Forelimb muscle (tissue), 1 donor: ENCODE data around the gene SUSD6. TPM values are rescaled to one million over a fixed set of nuclear protein-coding genes. Genes with fewer than 3 reads are reported as not detected.
"Not testable (repeated sequence)": the region's sequence is repeated elsewhere in the genome, so short reads cannot be mapped to it uniquely, and the experiment has no call there.

Experiments used
- DNase-seq: peaks from one replicate; pipeline ENCODE4 v3.0.0-alpha.2; 2013; ENCODE audit warnings: low read depth
- polyA plus RNA-seq: library from polyadenylated mRNA; unstranded; fragments of 120-200 nt; gene quantifications from one replicate; pipeline ENCODE4 v1.2.1, GENCODE V29; 2013; ENCODE audit not compliant: insufficient read length

SUSD6 gene
- polyA plus RNA-seq, 1 donor, result 18.0 TPM

DNA sequence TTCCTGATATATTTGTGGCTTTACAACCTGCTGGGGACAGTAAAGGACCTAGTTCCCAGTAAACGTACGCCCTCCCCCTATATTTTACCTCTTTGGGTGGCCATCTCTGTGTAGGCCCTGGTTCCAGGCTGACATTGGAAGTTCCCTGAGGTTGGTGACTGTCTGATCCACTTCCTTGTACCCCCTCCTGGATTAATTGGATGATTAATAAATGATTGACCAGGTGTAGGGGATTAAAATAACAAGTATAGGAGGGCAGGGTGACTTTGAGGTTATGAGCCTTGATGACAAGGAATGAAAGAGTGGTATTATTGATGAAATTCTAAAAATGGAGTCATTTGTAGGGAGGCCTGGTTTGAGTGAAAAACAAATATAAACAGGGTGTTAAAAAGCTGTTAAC is 9.6 kb downstream of the SUSD6 start:
- no peak for DNase-seq

DNA sequence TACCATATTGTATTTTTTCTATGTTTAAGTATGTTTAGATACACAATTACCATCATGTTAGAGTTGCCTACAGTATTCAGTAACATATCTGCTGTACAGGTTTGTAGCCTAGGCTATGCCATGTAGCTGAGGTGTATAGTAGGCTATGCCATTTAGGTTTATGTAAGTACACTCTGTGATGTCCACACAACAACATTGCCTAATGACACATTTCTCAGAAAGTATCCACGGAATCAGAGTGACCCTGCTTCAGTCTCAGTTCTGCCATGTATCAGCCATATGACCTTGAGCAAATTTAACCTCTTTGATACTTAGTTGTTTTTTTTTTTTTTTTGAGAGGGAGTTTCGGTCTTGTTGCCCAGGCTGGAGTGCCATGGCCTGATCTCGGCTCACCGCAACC is 12.7 kb downstream of the SUSD6 start:
- DNase-seq, result no peak

GRCh38 chr14:69625299-69626131 is 14.1 kb downstream of the SUSD6 start:
- no peak for DNase-seq

DNA sequence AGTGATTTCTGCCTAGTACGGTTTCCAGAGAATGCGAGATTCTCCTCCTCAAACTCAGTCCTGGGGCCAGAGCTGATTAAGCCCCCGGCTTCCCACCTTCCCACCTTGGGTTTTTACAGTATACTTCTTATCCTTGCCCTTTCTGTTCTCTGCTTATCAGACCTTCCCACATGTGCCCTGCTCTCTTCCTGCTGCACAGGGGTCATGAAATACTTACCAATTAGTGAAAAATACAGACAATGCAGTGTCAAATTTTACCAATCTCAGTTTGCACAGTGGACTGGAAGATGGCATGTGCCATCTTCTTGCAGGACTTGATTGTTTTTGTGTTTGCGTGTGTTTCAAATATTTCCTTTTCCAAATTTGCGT is 14.7 kb downstream of the SUSD6 start:
- no peak for DNase-seq

DNA sequence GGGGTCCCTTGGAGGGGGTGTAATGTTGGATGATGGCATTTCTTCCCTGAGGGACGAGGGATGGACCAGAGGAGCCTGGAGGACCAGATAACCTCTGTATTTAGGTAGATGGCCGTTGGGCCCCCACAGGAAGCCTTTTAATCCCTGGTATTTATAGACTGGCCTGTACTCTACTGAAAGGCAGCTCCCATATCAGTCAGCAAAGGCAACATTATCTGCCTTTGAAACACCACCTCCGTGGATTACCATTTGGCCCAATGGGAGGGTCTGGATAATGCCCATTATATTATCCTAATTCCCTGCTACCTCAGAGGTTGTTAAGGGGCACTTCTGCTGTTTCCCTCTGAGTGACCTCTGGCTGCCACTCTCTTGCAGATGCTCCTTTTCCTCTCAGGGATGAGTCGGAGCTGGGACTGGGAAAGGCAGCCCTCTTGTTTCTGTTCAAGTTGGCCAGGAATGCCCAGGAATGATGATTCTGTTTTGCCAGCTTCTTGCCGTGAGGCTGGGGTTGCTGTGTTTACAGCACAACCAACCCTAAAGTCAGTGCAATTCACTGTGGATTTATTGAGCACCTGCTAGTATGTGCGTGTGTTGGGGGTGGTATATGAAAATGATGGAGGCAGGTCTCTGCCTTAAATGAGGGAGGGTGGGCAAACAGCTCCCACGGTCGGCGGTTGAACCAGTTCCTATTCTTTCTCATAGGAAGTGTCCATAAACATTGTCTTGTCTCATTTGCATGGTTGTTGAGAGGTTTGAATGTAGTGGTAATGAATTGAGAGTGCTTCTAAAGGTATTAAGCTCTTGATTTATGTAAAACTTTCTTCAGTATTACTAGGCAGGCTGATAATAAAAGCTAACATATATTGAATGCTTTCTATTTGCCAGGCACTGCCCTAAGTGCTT is 18.1 kb downstream of the SUSD6 start:
- DNase-seq, result no peak

GRCh38 chr14:69630360-69630759 is 19.0 kb downstream of the SUSD6 start:
- no peak for DNase-seq

GRCh38 chr14:69631509-69631908 is 20.1 kb downstream of the SUSD6 start:
- no peak for DNase-seq

DNA sequence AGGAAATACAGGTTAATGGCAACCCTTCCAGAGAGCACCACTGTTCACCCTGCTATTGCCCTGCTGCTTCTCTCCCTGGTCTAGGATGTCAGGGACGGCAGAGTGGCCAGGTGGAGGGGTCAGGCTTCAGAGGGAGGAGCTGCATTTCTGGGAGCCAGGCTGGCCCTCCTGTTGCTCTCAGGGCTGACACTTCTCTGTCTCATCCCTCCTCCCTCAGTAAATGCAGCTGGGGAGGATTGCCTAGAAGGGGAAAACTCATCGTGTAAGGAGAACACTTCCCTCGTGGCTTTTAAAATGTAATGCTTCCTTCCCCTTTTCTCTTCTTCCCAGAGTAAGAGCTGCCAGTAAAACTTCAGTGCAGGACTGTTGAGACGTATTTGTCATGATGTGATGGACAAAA is 20.8 kb downstream of the SUSD6 start:
- DNase-seq, result no peak

- DNase-seq, result no peak
Observed at GRCh38 chr14:69632593-69633151, 21.3 kb downstream of the SUSD6 start.

DNA sequence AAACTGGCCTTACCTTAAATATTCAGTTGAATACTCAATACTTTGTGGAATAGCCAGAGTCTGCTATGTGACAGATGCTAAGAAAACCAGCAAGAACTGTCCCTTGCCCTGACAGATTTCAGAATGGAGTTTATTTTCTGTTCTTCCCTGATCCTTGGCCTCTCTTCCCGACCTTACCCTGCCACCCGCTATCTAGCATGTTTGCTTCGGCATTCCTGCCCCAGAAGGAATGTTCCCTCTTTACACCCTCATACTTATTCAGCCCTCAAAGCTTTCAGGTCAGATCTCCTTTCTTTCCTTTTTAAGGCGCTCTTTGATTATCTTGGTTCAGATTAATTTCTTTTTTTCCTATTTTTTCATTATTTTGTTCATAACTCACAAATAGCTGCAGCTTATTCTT is 21.8 kb downstream of the SUSD6 start:
- no peak for DNase-seq

DNA sequence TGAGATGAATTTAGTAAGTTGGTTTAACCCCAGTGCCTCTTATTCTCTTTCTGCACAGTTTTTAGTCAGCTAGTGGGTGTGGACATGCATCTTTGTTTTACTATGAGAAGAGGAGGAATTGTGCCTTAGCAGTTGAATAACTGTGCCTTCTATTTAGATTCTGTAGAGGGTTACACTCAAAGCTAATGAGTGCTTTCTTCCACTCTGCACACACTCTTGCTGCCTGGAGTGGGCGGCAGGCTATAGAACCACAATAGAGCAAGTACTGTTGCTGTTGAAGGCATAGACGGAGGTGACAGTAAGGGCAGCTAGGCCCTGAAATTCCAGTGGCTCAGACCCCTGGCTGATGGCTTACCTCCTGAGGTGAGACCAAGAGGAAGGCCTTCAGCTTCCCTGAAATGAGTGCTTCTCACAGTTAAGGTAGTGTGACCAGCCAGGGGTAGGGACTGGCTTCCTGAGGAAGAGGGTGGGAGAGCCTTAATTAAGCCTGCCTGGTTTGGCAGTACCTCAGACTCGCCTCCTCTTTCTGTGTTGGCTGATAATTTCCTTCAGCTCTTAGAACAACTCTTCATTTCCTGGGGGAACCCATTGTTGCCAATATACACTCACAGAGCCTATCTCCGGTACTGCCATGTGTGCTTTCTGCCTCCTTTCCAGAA is 24.7 kb downstream of the SUSD6 start:
- DNase-seq, result no peak

- DNase-seq, result no peak
Observed at GRCh38 chr14:69636718-69637480, 25.5 kb downstream of the SUSD6 start.

DNA sequence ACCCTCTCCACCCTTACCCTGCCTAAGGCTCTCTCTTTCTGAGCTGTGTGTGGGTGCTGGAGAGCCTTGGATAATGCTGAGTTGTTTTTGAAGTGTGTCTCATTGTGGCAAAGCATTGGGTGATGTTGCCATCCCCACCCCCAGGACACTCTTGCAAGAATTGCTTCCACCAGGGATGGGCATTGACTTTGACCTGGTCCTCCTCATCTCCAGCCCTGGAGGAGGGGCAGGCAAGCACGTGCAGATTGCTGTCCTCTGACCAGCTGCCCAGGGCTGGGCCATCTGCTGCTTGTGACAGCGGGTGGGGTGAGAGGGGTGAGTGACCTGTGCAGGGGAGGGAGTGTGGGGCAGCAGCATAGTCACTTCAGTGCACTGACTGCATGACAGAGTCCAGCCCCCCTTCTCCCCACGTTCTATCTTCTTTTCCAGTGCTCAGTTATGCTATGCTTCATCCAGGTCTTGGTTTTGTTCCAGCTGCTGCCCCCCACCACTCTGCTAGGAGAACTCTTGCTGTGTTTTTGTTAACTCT is 26.2 kb downstream of the SUSD6 start:
- DNase-seq, result no peak

- DNase-seq, result no peak
Observed at GRCh38 chr14:69640931-69641330, 29.5 kb downstream of the SUSD6 start.

DNA sequence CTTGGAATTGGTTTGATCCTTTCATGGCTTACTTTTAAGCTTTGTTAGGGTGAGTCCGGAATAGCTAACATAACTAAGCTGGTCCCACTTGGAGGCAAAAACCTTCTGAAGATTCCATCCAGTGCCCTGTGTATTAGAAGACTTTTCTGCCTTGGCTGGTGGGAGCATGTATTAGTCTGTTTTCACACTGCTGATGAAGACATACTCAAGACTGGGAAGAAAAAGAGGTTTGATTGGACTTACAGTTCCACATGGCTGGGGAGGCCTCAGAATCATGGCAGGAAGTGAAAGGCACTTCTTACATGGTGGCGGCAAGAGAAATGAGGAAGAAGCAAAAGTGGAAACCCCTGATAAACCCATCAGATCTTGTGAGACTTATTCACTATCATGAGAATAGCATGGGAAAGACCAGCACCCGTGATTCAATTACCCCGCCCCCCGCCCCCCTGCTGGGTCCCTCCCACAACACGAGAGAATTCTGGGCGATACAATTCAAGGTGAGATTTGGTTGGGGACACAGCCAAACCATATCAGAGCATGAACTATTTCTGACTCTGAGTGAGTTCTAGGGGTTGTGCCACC is 30.9 kb downstream of the SUSD6 start:
- not testable (repeated sequence) for DNase-seq

DNA sequence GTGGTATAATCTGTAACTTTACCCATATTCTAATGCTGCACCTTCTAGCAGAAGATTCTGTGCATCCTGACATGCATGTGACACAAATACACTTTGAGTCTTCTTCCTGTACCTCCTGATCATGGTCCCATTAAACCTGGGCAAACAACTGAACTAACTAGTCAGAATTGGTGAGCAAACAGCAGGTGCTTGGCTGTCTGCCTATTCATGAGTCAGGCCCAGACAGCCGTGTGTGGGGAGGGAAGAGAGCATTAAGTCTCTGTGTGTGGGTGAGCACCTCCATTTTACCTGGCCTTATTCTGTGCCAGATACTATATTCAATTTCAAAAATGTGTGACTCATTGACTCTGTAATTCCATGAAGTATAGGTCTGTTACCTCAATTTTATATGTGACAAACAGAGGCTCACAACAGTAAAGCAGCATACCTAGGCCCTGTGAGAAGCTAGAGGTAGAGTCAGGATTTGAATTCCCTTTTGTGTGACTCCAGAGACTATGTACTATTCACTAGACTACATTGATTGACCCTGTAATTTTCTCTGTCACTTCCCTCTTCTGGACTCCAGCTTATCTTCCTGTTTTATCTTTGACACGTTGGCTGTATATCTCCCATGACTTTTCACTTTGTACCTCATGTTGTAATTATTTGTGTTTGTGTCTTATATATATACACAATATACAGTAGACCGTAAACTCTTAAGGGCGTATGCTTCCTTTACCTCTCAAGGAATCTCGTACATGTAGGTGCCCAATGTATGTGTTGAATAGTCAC is 32.2 kb downstream of the SUSD6 start:
- no peak for DNase-seq

DNA sequence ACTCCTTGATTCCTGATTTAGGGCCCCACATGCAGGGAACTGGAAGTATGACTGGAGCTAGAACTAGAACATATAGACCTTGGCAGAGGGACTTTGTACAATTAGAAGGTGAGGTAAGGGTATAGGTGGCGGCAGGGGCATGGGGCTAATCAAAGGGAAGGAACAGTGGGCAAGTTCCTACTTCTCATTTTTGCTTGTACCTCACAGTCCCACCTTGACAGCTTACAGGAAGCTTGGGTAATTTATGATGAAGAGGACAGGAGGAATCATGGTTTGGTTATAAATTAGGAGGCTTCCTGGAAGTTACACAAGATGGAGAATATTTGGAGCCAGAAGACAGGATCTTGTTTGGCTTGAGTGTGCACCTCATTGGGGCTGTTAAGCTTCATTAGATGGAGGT is 33.4 kb downstream of the SUSD6 start:
- no peak for DNase-seq

- no peak for DNase-seq
Observed at GRCh38 chr14:69647213-69647612, 35.8 kb downstream of the SUSD6 start.

GRCh38 chr14:69647642-69648041 is 36.2 kb downstream of the SUSD6 start:
- DNase-seq, result not testable (repeated sequence)
